GM19372 (cell line): ENCODE data around the gene ZNF710.
"Not testable (repeated sequence)": the region's sequence is repeated elsewhere in the genome, so short reads cannot be mapped to it uniquely, and the experiment has no call there.

Experiments
- ATAC-seq: cut with Tn5 transposase; IDR thresholded peaks from one replicate; pipeline ENCODE4 v1.9.1; 2021; ENCODE audit warnings: mild to moderate bottlenecking, low read depth, moderate library complexity; ENCODE audit not compliant: unreplicated experiment

ZNF710 gene

GRCh38 chr15:90001062-90001682 is at the start of gene ZNF710:
Gene ZNF710 (plus strand): TSS chr15:90001324. CDS start chr15:90067138, 65,814 bp downstream.
- peak; percentile 34 for ATAC-seq

DNA sequence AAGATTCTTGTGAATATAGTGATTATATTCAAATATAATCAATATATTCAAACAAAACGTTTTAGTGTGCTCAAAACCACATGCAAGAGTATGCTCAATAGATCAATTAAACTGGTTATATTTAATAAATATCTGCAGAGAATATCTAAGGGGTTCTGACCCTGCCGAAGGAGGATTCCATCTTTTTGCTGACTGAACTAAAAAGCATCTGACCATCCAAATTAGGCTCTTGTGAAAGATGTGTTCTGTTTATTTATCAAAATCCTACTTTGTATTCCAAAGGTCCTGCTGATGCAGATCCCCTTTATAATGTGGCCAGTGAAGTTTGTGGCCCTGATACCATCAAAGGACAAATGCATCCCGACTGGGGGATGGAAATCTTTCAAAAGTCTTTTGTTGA is 46.6 kb upstream of the ZNF710 start:
- ATAC-seq = no peak

GRCh38 chr15:89955449-89955998 is 45.6 kb upstream of the ZNF710 start:
- ATAC-seq = not testable (repeated sequence)

DNA sequence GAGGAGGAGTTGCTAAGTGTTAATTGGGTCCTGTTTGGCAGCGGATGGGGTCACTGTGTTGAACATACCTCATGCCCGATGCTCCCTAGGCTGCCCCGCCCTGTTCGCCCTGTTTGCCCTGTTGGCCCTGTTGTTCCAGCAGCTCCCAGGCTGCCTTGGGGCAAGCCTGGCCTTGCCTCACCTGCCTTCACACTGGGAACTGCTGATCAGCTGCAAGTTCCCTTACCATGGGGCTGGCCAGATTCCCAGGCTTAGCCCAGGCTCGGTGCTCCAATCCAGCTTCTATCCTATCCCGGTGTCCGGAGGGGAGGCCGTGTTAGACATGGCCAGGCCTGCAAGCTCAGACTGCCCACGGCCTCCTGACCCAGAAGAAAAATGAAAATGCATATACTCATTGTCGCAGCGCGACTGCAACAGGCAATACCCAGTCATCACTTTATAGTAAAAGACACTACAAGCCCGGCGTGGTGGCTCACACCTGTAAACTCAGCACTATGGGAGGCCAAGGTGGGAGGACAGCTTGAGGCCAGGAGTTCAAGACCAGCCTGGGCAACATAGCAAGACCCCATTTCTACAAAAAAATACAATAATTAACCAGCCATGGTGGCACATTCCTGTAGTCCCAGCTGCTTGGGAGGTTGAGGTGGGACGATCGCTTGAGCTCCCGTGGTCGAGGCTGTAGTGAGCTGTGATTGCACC is 42.9 kb upstream of the ZNF710 start:
- ATAC-seq = no peak

DNA sequence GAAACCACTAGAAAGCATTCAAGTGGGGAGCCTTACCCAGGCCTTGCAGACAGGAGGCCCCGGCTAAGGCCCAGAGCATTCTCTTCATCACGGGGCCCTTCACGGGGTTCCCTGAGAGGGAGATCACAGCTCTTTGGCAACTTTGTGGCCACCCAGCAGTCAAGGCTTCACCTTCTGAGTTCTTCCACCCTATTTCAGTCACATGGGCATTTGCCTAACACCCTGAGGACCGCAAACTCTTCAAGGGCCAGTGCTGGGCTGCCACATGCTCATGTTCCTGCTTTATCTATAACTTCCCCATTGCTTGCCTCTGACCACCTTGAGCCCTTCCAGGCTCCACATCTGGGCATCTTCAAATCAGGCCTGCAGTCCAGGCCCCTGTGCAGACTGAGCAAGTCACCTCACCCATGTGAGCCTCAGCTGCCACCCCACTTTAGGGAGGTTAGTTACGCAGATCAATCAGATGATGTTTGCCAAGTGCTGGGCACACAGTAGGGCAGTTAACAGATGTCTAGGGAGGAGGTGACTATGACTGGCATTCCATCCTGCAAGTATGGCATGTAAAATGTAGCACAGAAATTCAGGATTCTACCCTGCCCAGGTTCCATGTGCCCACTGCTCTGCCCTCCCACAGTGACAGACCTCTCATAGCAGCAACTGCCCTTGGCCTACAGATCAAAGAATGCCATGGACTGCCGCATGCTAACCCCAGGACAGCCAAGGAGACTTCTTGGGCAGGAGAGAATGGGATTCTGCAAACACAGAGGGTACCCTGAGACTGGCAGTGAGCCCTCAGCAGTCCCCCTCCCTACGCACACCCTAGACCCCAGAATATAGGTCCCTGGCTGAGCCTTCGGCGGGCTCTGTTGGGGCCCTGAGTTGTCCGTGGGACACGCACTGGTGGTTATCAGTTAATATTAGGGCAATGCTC is 37.6 kb upstream of the ZNF710 start:
- ATAC-seq = no peak

GRCh38 chr15:89964232-89964954 is 36.7 kb upstream of the ZNF710 start:
- no peak for ATAC-seq

- no peak for ATAC-seq
Measured at GRCh38 chr15:89967881-89968280, 33.2 kb upstream of the ZNF710 start.

GRCh38 chr15:89971592-89971997 is 29.5 kb upstream of the ZNF710 start:
- ATAC-seq = peak; percentile 53

GRCh38 chr15:89972085-89972484 is 29.0 kb upstream of the ZNF710 start:
- ATAC-seq = no peak

GRCh38 chr15:89975482-89976245 is 25.5 kb upstream of the ZNF710 start:
- ATAC-seq = no peak

DNA sequence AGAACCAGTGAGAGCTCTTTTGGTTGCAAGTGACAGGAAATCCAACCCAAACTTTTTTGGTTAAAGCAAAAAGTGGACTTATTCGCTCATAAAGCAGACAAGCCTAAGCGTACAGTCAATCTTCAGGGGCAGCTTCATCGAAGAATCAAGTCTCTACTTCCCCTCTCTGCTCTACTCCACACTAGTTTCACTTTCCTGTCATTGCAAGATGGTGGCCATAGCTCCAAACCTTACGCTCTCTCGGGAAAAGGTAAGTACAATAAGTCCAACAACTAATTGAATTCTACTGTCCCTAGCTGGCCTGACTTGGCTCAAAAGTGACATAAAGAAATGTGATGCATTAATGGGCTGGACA is 24.9 kb upstream of the ZNF710 start:
- no peak for ATAC-seq

GRCh38 chr15:89977836-89978235 is 23.3 kb upstream of the ZNF710 start:
- not testable (repeated sequence) for ATAC-seq

- no peak for ATAC-seq
Measured at GRCh38 chr15:89978914-89979313, 22.2 kb upstream of the ZNF710 start.

- ATAC-seq = no peak
Measured at GRCh38 chr15:89980896-89981295, 20.2 kb upstream of the ZNF710 start.

DNA sequence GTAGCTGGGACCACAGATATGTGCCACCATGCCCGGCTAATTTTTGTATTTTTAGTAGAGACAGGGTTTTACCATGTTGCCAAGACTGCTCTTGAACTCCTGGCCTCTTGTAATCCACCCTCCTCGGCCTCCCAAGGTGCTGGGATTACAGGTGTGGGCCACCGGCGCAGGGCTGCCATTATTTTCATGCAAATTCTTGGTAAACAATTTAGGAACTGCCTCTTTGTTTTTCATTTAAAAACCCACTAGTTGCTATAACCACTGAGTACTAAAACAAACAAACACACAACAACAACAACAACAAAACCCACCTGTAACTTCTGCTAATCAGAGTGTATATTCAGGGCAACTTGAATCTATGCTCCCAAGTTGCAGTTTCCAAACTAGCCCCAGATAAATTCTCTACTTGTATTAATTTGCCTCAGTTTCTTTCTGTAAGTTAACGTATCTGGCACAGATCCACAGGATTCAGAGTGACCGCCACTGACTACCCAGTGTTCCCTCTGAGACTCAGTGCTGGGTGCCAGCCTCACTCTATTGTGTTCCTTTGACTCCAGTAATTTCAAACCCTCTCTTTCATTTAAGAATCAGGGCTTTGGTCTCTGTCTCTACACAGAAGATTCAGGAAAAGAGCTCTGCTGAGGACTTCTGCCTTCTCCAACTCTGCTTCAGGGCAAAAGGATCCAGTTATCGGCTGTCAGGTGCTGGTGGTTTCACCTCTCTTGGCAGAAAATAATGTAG is 18.6 kb upstream of the ZNF710 start:
- no peak for ATAC-seq

GRCh38 chr15:89984001-89984400 is 17.1 kb upstream of the ZNF710 start:
- no peak for ATAC-seq

- no peak for ATAC-seq
Measured at GRCh38 chr15:89984421-89985010, 16.6 kb upstream of the ZNF710 start.

DNA sequence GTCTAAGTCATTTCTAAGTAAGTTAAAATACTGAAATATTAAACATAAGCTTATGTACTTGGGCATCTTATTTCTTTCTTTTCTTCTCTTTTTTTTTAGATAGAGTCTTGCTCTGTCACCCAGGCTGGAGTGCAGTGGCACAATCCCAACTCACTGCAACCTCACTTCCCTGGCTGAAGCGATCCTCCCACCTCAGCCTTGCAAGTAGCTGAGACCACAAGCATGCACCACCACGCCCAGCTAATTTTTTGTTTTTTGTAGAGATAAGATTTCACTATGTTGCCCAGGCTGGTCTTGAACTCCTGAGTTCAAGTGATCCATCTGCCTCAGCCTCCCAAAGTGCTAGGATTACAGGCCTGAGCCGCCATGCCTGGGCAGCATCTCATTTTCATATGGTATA is 16.0 kb upstream of the ZNF710 start:
- ATAC-seq = no peak

GRCh38 chr15:89991312-89991711 is 9.8 kb upstream of the ZNF710 start:
- ATAC-seq = no peak
